HL-60 (cell line): ENCODE measurements around the gene KCNQ1OT1.

Experiments used
- CTCF ChIP-seq: IDR thresholded peaks from one replicate; pipeline ENCODE4 v1.5.1; 2011; ENCODE audit warnings: low read length, control low read depth, inconsistent platforms; ENCODE audit not compliant: insufficient read depth
- GABPA ChIP-seq: IDR thresholded peaks from 2 replicates; pipeline ENCODE4 v1.6.1; 2012; ENCODE audit warnings: low read depth
- REST ChIP-seq: IDR thresholded peaks from 2 replicates; pipeline ENCODE4 v1.6.1; 2012; ENCODE audit warnings: low read depth; ENCODE audit not compliant: insufficient replicate concordance

GRCh38 chr11:2665526-2666400 is 34.0 kb downstream of the KCNQ1OT1 start:
- TF ChIP-seq CTCF (no peak), GABPA (no peak), REST (no peak)
